PC-3 (cell line): ENCODE measurements around the gene FAM81B. TPM values are rescaled to one million over a fixed set of nuclear protein-coding genes. Genes with fewer than 3 reads are reported as not detected.

Experiments used
- ATAC-seq: fragments of 200-7000 bp; cut with Tn5 transposase; 2 replicates; pipeline ENCODE4 v1.9.1; 2020; ENCODE audit warnings: mild to moderate bottlenecking, moderate library complexity
- BruUV-seq: library from RNA; stranded (reverse); fragments of 400-500 nt; replicated peaks from 2 replicates; lab custom pipeline; 2021; lab: Mats Ljungman, UMichigan
- CTCF ChIA-PET: fragments of 300-600 bp; sonication (Branson Sonifier 250); formaldehyde crosslinking; loops from one replicate; lab custom pipeline; 2022; ENCODE audit warnings: antibody characterized with exemption; lab: Charles Lee
- POLR2A ChIA-PET: fragments of 300-600 bp; sonication (Branson Sonifier 250); formaldehyde crosslinking; loops from one replicate; lab custom pipeline; 2022; ENCODE audit warnings: antibody characterized with exemption; ENCODE audit not compliant: unreplicated experiment; lab: Charles Lee
- DNase-seq: peaks from one replicate; pipeline ENCODE4 v3.0.0-alpha.2; 2015
- H2AFZ ChIP-seq: fragments of 300-600 bp; sonication (generic); 2 replicates; pipeline ENCODE4 v1.6.0; 2016; ENCODE audit warnings: antibody characterized with exemption, low read length
- H3F3A ChIP-seq: fragments of 300-600 bp; sonication (generic); one replicate; pipeline ENCODE4 v1.6.0; 2017; ENCODE audit warnings: antibody characterized with exemption, low read length, control low read depth, mild to moderate bottlenecking; ENCODE audit not compliant: unreplicated experiment
- H3K27ac ChIP-seq: fragments of 300-600 bp; sonication (generic); 2 replicates; pipeline ENCODE4 v1.5.1; 2016; ENCODE audit warnings: mild to moderate bottlenecking, low read length
- H3K27me3 ChIP-seq: fragments of 300-600 bp; sonication (generic); 2 replicates; pipeline ENCODE4 v1.6.1; 2016; ENCODE audit warnings: low read length, mixed read lengths
- H3K36me3 ChIP-seq: fragments of 300-600 bp; sonication (generic); 2 replicates; pipeline ENCODE4 v1.6.1; 2016; ENCODE audit warnings: low read depth, mixed run types, low read length, mixed read lengths
- H3K4me1 ChIP-seq: fragments of 300-600 bp; sonication (generic); 2 replicates; pipeline ENCODE4 v1.5.1; 2016; ENCODE audit warnings: low read length; ENCODE audit not compliant: insufficient read depth
- H3K4me2 ChIP-seq: fragments of 300-600 bp; sonication (generic); 2 replicates; pipeline ENCODE4 v1.6.0; 2016; ENCODE audit warnings: low read length
- H3K4me3 ChIP-seq: fragments of 300-600 bp; sonication (generic); 2 replicates; pipeline ENCODE4 v1.5.1; 2016; ENCODE audit warnings: mild to moderate bottlenecking, low read length, mixed read lengths
- H3K79me2 ChIP-seq: fragments of 300-600 bp; sonication (generic); 2 replicates; pipeline ENCODE4 v1.6.1; 2017; ENCODE audit warnings: low read length, mixed read lengths
- H3K9ac ChIP-seq: fragments of 300-600 bp; sonication (generic); 2 replicates; pipeline ENCODE4 v1.6.0; 2016; ENCODE audit warnings: mild to moderate bottlenecking, low read length
- H3K9me2 ChIP-seq: fragments of 300-600 bp; sonication (generic); replicated peaks from 2 replicates; pipeline ENCODE4 v1.6.1; 2016; ENCODE audit warnings: mixed run types, low read length, mixed read lengths
- H3K9me3 ChIP-seq: fragments of 300-600 bp; sonication (generic); 2 replicates; pipeline ENCODE4 v1.6.1; 2016; ENCODE audit warnings: low read length, mixed read lengths
- H4K20me1 ChIP-seq: fragments of 300-600 bp; sonication (generic); 2 replicates; pipeline ENCODE4 v1.6.1; 2016; ENCODE audit warnings: low read length, mixed read lengths
- CTCF ChIP-seq: fragments of 300-600 bp; sonication (generic); conservative IDR thresholded peaks from 2 replicates; pipeline ENCODE4 v1.5.1; 2017; ENCODE audit warnings: antibody characterized with exemption, low read depth, mild to moderate bottlenecking, low read length
- EZH2 ChIP-seq: fragments of 300-600 bp; sonication (generic); IDR thresholded peaks from one replicate; pipeline ENCODE4 v1.6.1; 2017; ENCODE audit warnings: antibody characterized with exemption, mild to moderate bottlenecking, low read length; ENCODE audit not compliant: unreplicated experiment
- EZH2phosphoT487 ChIP-seq: fragments of 300-600 bp; sonication (generic); IDR thresholded peaks from 2 replicates; pipeline ENCODE4 v1.6.1; 2018; ENCODE audit warnings: mild to moderate bottlenecking, antibody characterized with exemption, low read length, borderline replicate concordance
- intact Hi-C: fragments of 100-400 bp; cut with micrococcal nuclease; formaldehyde crosslinking; loops from 2 replicates; pipeline ENCODE4 v1.9.0; 2023
- total RNA-seq: library from RNA; depleted of rRNA; stranded (reverse); fragments of >200 nt; gene quantifications from 2 replicates; pipeline ENCODE4 v1.2.3, GENCODE V29; 2014

Gene FAM81B
- total RNA-seq, 1 experiment from 2014 or later: not detected

- Histone ChIP-seq H3K27me3 (no peaks in the 10 kb centered on the region), H3K4me2 (no peak overlapping the region), H3K79me2 (no peaks in the 10 kb centered on the region), H2AFZ (no peak overlapping the region), H3K27ac (no peak overlapping the region), H3K36me3 (no peaks in the 10 kb centered on the region), H3K4me1 (no peaks in the 10 kb centered on the region), H4K20me1 (no peaks in the 10 kb centered on the region), H3K9me2 (no peaks in the 10 kb centered on the region), H3K9ac (no peak overlapping the region), H3K4me3 (no peak overlapping the region), H3F3A (no peaks in the 10 kb centered on the region), H3K9me3 (no peaks in the 10 kb centered on the region)
- ATAC-seq (peak; percentile 45), DNase-seq (peak; percentile 12)
- ChIA-PET POLR2A (interaction anchor here (0.7 kb wide), 1 partner anchor 175 kb away, joined by 9 read pairs; no protein-coding TSS in a partner anchor), CTCF (no interaction called here)
- intact Hi-C loops: loop anchor here (10.0 kb wide), 1 partner anchor 187 kb away; the partner anchor contains the start of gene MCTP1
- no TSS peak for BruUV-seq
- no peak for TF ChIP-seq EZH2
- no peak for TF ChIP-seq EZH2phosphoT487
- TF ChIP-seq CTCF: no peak
These were observed 80.8 kb downstream of the FAM81B start for GRCh38 chr5:95471942-95472341.

- H3K4me1 ChIP-seq: no peaks in the 10 kb centered on the region
- H3K27ac ChIP-seq: no peak overlapping the region
- no peaks in the 10 kb centered on the region for H3K79me2 ChIP-seq
- H3K9me2 ChIP-seq: no peaks in the 10 kb centered on the region
- no peaks in the 10 kb centered on the region for H3F3A ChIP-seq
- POLR2A ChIA-PET: no interaction called here
- H2AFZ ChIP-seq: no peak overlapping the region
- DNase-seq (no peak), ATAC-seq (no peak)
- no peaks in the 10 kb centered on the region for H4K20me1 ChIP-seq
- TF ChIP-seq CTCF (no peak), EZH2 (no peak), EZH2phosphoT487 (no peak)
- H3K36me3 ChIP-seq: peaks cover 43% of the 10 kb centered on the region
- peaks cover 5% of the 10 kb centered on the region; the same call in 1 of the 2 replicates for H3K9me3 ChIP-seq
- intact Hi-C loops: no loop called here
- CTCF ChIA-PET: no interaction called here
- H3K9ac ChIP-seq: no peak overlapping the region
- H3K4me2 ChIP-seq: no peak overlapping the region
- no peak overlapping the region for H3K4me3 ChIP-seq
- H3K27me3 ChIP-seq: no peaks in the 10 kb centered on the region
- no TSS peak for BruUV-seq
These were observed 93.3 kb downstream of the FAM81B start for GRCh38 chr5:95484421-95484820.

- no TSS peak for BruUV-seq
- no peak overlapping the region for H2AFZ ChIP-seq
- TF ChIP-seq EZH2phosphoT487: no peak
- no peak for TF ChIP-seq CTCF
- TF ChIP-seq EZH2: no peak
- no peaks in the 10 kb centered on the region for H3K79me2 ChIP-seq
- ChIA-PET CTCF (no interaction called here), POLR2A (no interaction called here)
- no peak overlapping the region for H3K27ac ChIP-seq
- no peaks in the 10 kb centered on the region for H3K4me1 ChIP-seq
- H3K9me2 ChIP-seq: no peaks in the 10 kb centered on the region
- ATAC-seq (no peak), DNase-seq (no peak)
- no peak overlapping the region for H3K4me2 ChIP-seq
- peaks cover 54% of the 10 kb centered on the region for H3K36me3 ChIP-seq
- peaks cover 5% of the 10 kb centered on the region; the same call in 1 of the 2 replicates for H3K9me3 ChIP-seq
- H3K4me3 ChIP-seq: no peak overlapping the region
- H3K27me3 ChIP-seq: no peaks in the 10 kb centered on the region
- H3K9ac ChIP-seq: no peak overlapping the region
- H3F3A ChIP-seq: no peaks in the 10 kb centered on the region
- H4K20me1 ChIP-seq: no peaks in the 10 kb centered on the region
- intact Hi-C loops: no loop called here
These were observed 95.0 kb downstream of the FAM81B start for GRCh38 chr5:95486191-95486590.
